B cell (primary cell): ENCODE results near the gene PYGM. TPM values are rescaled to one million over a fixed set of nuclear protein-coding genes. Genes with fewer than 3 reads are reported as not detected.

Source experiments
- ATAC-seq: fragments of 200-7000 bp; cut with Tn5 transposase; one replicate; pipeline ENCODE4 v1.10.0; 2021; ENCODE audit warnings: low read depth, mild to moderate bottlenecking, moderate number of reproducible peaks, moderate library complexity
- CTCF ChIA-PET: fragments of 350-600 bp; sonication (Branson Sonifier 250); formaldehyde crosslinking; loops from one replicate; lab custom pipeline; 2021; ENCODE audit warnings: antibody characterized with exemption, inconsistent platforms; lab: Charles Lee
- POLR2A ChIA-PET: fragments of 350-600 bp; sonication (Branson Sonifier 250); formaldehyde crosslinking; loops from one replicate; lab custom pipeline; 2021; ENCODE audit warnings: antibody characterized with exemption; lab: Charles Lee
- DNase-seq: peaks from one replicate; pipeline ENCODE4 v3.0.0; 2013
- H2AFZ ChIP-seq: 2 replicates; pipeline ENCODE4 v1.6.1; 2012; ENCODE audit warnings: mild to moderate bottlenecking, low read depth, low read length; ENCODE audit not compliant: insufficient read depth, poor library complexity, severe bottlenecking
- H3K27ac ChIP-seq, 2 donors: 1 replicate in 1 of 2; 2 replicates in 1 of 2; pipeline ENCODE4 v1.5.1; 2012 to 2013; ENCODE audit warnings: low read length in 2 of 2, mild to moderate bottlenecking in 2 of 2, moderate library complexity in 1 of 2
- H3K27me3 ChIP-seq, 4 experiments: fragments of 200-600 bp in 1 of 4; sonication (generic) in 1 of 4; replicated peaks in 1 of 4; 1 replicate in 2 of 4; 2 replicates in 2 of 4; pipeline versions ENCODE4 v1.6.1 to v1.7.0; 2013 to 2016; ENCODE audit warnings: low read length in 3 of 4, mild to moderate bottlenecking in 2 of 4, mixed read lengths in 1 of 4, moderate library complexity in 1 of 4; ENCODE audit not compliant: insufficient read depth in 4 of 4, control insufficient read depth in 3 of 4; ENCODE audit errors: control extremely low read depth in 1 of 4
- H3K36me3 ChIP-seq, 2 experiments: replicated peaks in 1 of 2; 1 replicate in 1 of 2; 2 replicates in 1 of 2; pipeline versions ENCODE4 v1.6.1 to v1.7.1; 2013; ENCODE audit warnings: low read length in 1 of 2; ENCODE audit not compliant: insufficient read depth in 2 of 2, control insufficient read depth in 1 of 2; ENCODE audit errors: control extremely low read depth in 1 of 2, extremely low read depth in 1 of 2
- H3K4me1 ChIP-seq, 2 donors: fragments of 200-600 bp in 1 of 2; sonication (generic) in 1 of 2; 1 replicate in 1 of 2; 2 replicates in 1 of 2; pipeline versions ENCODE4 v1.5.1 to v1.6.1; 2013 to 2017; ENCODE audit warnings: low read length in 2 of 2; ENCODE audit not compliant: control insufficient read depth in 2 of 2, insufficient read depth in 2 of 2
- H3K4me2 ChIP-seq: replicated peaks from 2 replicates; pipeline ENCODE3; 2012; ENCODE audit warnings: mild to moderate bottlenecking, low read depth, low read length; ENCODE audit not compliant: poor library complexity, severe bottlenecking
- H3K4me3 ChIP-seq, 5 experiments: fragments of 200-600 bp in 1 of 5; sonication (generic) in 1 of 5; 1 replicate in 3 of 5; 2 replicates in 2 of 5; pipeline versions ENCODE4 v1.5.1 to v1.7.0; 2011 to 2016; ENCODE audit warnings: low read length in 4 of 5, mild to moderate bottlenecking in 4 of 5, low read depth in 2 of 5, control low read depth in 1 of 5, moderate library complexity in 1 of 5; ENCODE audit not compliant: insufficient read depth in 1 of 5; ENCODE audit errors: control extremely low read depth in 1 of 5, extremely low read depth in 1 of 5
- H3K79me2 ChIP-seq: fragments of 200-600 bp; sonication (generic); one replicate; pipeline ENCODE4 v1.6.0; 2016; ENCODE audit warnings: low read length; ENCODE audit not compliant: control insufficient read depth, insufficient read depth
- H3K9ac ChIP-seq: fragments of 200-600 bp; sonication (generic); 2 replicates; pipeline ENCODE4 v1.6.1; 2017; ENCODE audit warnings: mild to moderate bottlenecking, low read length, moderate library complexity
- H3K9me3 ChIP-seq, 3 donors: one replicate each; pipeline versions ENCODE4 v1.6.1 to v1.7.1; 2013; ENCODE audit warnings: low read length in 2 of 3; ENCODE audit not compliant: control insufficient read depth in 2 of 3, insufficient read depth in 1 of 3; ENCODE audit errors: control extremely low read depth in 1 of 3
- H4K20me1 ChIP-seq: 2 replicates; pipeline ENCODE4 v1.6.0; 2012; ENCODE audit warnings: mild to moderate bottlenecking, low read length; ENCODE audit not compliant: insufficient read depth, control insufficient read depth, poor library complexity, severe bottlenecking
- H3K27ac Mint-ChIP-seq: one replicate; pipeline ENCODE4 v1.8.0; 2021; ENCODE audit warnings: mixed read lengths
- H3K27me3 Mint-ChIP-seq: one replicate; pipeline ENCODE4 v1.8.0; 2021; ENCODE audit warnings: mixed read lengths
- H3K4me1 Mint-ChIP-seq: one replicate; pipeline ENCODE4 v1.8.0; 2021; ENCODE audit warnings: mixed read lengths
- H3K4me3 Mint-ChIP-seq: one replicate; pipeline ENCODE4 v1.8.0; 2021; ENCODE audit warnings: mixed read lengths
- H3K9me3 Mint-ChIP-seq: one replicate; pipeline ENCODE4 v1.8.0; 2022; ENCODE audit warnings: mixed read lengths; ENCODE audit not compliant: insufficient read depth
- CTCF ChIP-seq: fragments of 200-600 bp; IDR thresholded peaks from one replicate; pipeline ENCODE4 v1.8.0; 2022; ENCODE audit warnings: antibody characterized with exemption, mild to moderate bottlenecking
- EZH2 ChIP-seq: IDR thresholded peaks from 2 replicates; pipeline ENCODE4 v1.6.1; 2012; ENCODE audit warnings: borderline replicate concordance, low read depth, mild to moderate bottlenecking, moderate library complexity, low read length; ENCODE audit not compliant: insufficient read depth, poor library complexity, severe bottlenecking
- WGBS: methylation state at CpG from one replicate; pipeline ENCODE4 v1.1.5; 2013; ENCODE audit warnings: missing lambda C conversion rate; ENCODE audit not compliant: insufficient coverage; 5-methylcytosine and 5-hydroxymethylcytosine counted together
- intact Hi-C: fragments of 100-400 bp; cut with micrococcal nuclease; formaldehyde crosslinking; loops from one replicate; pipeline ENCODE4 v1.10.0; 2022
- polyA plus RNA-seq: library from polyadenylated mRNA; depleted of rRNA; stranded (reverse); fragments of >200 nt; gene quantifications from 2 replicates; pipeline ENCODE4 v1.2.3, GENCODE V29; 2012
- total RNA-seq, 2 donors: library from RNA; stranded (reverse); fragments of 120-200 nt in 1 of 2; gene quantifications; 1 replicate in 1 of 2; 2 replicates in 1 of 2; pipeline versions ENCODE4 v1.2.3 to v1.2.4, GENCODE V29; 2013 to 2022

Gene PYGM
- total and polyA plus RNA-seq, 2 donors (not counting 1 experiment from before 2014, with no cell fraction given): 9.3 to 9.6 TPM

DNA sequence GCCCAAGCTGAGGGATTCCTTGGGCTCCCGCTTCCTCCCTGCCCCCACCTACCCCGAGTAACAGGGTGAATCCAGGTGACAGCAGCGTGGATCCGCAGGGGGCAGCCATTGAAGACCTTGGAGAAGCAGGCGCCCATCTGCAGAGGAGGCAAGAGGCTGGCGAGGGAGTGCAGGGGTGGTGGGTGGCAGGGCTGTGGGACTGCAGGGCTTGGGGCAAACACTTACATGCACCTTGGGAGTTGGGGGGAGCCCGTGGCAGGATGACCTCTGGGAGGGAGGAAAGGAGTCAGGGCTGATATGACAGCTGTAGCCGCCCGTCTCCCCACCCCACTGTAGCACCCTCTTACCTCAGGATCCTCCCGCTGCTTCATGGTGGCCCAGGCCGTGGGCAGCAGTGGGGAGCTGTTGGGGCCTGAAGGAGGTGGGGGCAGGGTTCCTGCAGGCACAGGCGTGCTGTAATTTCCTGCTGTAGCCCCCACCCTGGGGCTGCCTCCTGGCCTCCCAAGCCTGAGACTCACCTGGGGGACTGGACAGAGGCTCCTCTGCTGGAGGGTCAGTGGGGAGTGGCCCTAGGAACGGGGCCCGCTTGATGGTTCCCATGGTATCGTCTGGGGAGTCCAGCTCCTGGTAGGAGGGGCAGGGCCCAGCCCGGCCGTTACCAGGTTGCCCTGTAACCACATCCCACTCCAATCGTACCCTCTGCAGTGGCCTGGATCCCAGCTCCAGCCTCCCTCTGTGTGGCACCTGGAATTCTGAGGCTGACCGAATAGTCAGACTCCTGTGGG, 37.2 kb upstream of the PYGM start:
- Histone ChIP-seq H3K36me3 (peaks cover 0 to 55% of the 10 kb centered on the region in 2 experiments), H2AFZ (no peak overlapping the region), H3K4me2 (no peak overlapping the region), H3K79me2 (peaks cover 20% of the 10 kb centered on the region), H3K4me3 (no peak overlapping the region), H3K27ac (no peak overlapping the region), H3K27me3 (no peaks in the 10 kb centered on the region), H3K4me1 (peaks cover 42 to 45% of the 10 kb centered on the region in 2 donors), H3K9ac (no peak overlapping the region), H3K9me3 (no peaks in the 10 kb centered on the region), H4K20me1 (no peaks in the 10 kb centered on the region)
- Mint-ChIP-seq H3K27ac (peak overlapping the region; percentile 32), H3K4me3 (no peak overlapping the region), H3K9me3 (no peaks in the 10 kb centered on the region), H3K4me1 (peaks cover 50% of the 10 kb centered on the region), H3K27me3 (no peaks in the 10 kb centered on the region)
- POLR2A ChIA-PET: interaction anchor here (0.7 kb wide), 1 partner anchor 28 kb away, joined by 6 read pairs; no protein-coding TSS in a partner anchor
- DNase-seq: no peak
- intact Hi-C loops: no loop called here
- TF ChIP-seq CTCF (no peak), EZH2 (no peak)
- CTCF ChIA-PET: interaction anchor here (0.7 kb wide), 1 partner anchor 15 kb away, joined by 3 read pairs; no protein-coding TSS in a partner anchor
- no peak for ATAC-seq
- WGBS: 96% methylated on average over 8 of the region's 19 CpGs
